ENCODE results near the gene SLC8A3. TPM values are rescaled to one million over a fixed set of nuclear protein-coding genes. Genes with fewer than 3 reads are reported as not detected.

The SLC8A3 gene
- total and polyA plus RNA-seq, 10 of the 15 experiments (the other 5 are each of a cell fraction or from before 2014, with no cell fraction given) = 0.04 to 0.17 (median 0.13) TPM; not detected in 3

- no peak for FAIRE-seq
- in situ Hi-C loops (cut with MboI) = no loop called here
- SMC1A ChIA-PET (ENCODE audit: uncharacterized antibody, unreplicated experiment) = no interaction called here
- Histone ChIP-seq H3K27me3 (replicated peaks in 1 of 2; ENCODE audit: control insufficient read depth in 2 of 2, insufficient read depth in 2 of 2, low read length in 1 of 2) (0 out of 4 replicates have a peak, but pooled peaks cover 2% of the 10 kb centered on the region in 2 experiments), H3K9me3 (replicated peaks; ENCODE audit: control insufficient read depth, insufficient read depth, low read length) (no peaks in the 10 kb centered on the region), H3K4me3 (no peak overlapping the region), H2AFZ (ENCODE audit: control insufficient read depth, low read depth, low read length) (no peak overlapping the region), H4K20me1 (ENCODE audit: control insufficient read depth, insufficient read depth) (no peaks in the 10 kb centered on the region), H3K27ac (ENCODE audit: control insufficient read depth, insufficient read depth) (no peak overlapping the region), H3K36me3 (ENCODE audit: control insufficient read depth in 2 of 2, insufficient read depth in 2 of 2, low read length in 1 of 2) (no peaks in the 10 kb centered on the region), H3K4me2 (ENCODE audit: control insufficient read depth, insufficient read depth) (no peak overlapping the region), H3K79me2 (ENCODE audit: control insufficient read depth, insufficient read depth, low read length) (no peaks in the 10 kb centered on the region), H3K9ac (ENCODE audit: control insufficient read depth, insufficient read depth, low read length) (no peak overlapping the region), H3K4me1 (ENCODE audit: control insufficient read depth, insufficient read depth, low read length) (no peaks in the 10 kb centered on the region)
- POLR2A ChIA-PET = no interaction called here
- BruUV-seq (replicated peaks) = no TSS peak
- DNase-seq (ENCODE audit: low read depth, low spot score) = no peak
- TF ChIP-seq RFX5 (IDR thresholded peaks at IDR 0.05; ENCODE audit: low read depth, low read length) = no peak
- no peak for TF ChIP-seq MAX (IDR thresholded peaks at IDR 0.05; ENCODE audit: low read depth, low read length)
- TF ChIP-seq MLLT1 (IDR thresholded peaks at IDR 0.05) = no peak
- no peak for TF ChIP-seq ZNF384 (IDR thresholded peaks at IDR 0.05; ENCODE audit: borderline replicate concordance, low read depth, low read length)
- no peak for TF ChIP-seq ZZZ3 (IDR thresholded peaks at IDR 0.05; ENCODE audit: control insufficient read depth, insufficient read length, low read depth)
- TF ChIP-seq BMI1 (IDR thresholded peaks at IDR 0.05; ENCODE audit: borderline replicate concordance) = no peak
- TF ChIP-seq FOS (IDR thresholded peaks at IDR 0.05; ENCODE audit: borderline replicate concordance, extremely low read depth, insufficient read length) = no peak
- TF ChIP-seq POLR2A (IDR thresholded peaks at IDR 0.05; ENCODE audit: low read depth, low read length) = no peak
- TF ChIP-seq IKZF1 (conservative IDR thresholded peaks at IDR 0.05) = no peak
- no peak for TF ChIP-seq GABPA (IDR thresholded peaks at IDR 0.05; ENCODE audit: low read depth)
- no peak for TF ChIP-seq KLF5 (IDR thresholded peaks at IDR 0.05; ENCODE audit: partially characterized antibody)
- no peak for TF ChIP-seq HSF1 (IDR thresholded peaks at IDR 0.05; ENCODE audit: low read depth, low read length)
- WGBS (ENCODE audit: insufficient coverage, insufficient replicate concordance, low lambda C conversion rate, missing lambda C conversion rate) = 95% methylated on average over 1 of the region's 1 CpG
- CTCF ChIA-PET = no interaction called here
- RAD21 ChIA-PET (ENCODE audit: unreplicated experiment) = no interaction called here
- ATAC-seq = no peak
- intact Hi-C loops (cut with micrococcal nuclease; ENCODE audit: unreplicated experiment) = no loop called here
These were observed 58.3 kb downstream of the SLC8A3 start for GRCh38 chr14:70130482-70130881.
